HG02588 (cell line): ENCODE results near the gene RMDN2.

Experiments
- ATAC-seq: cut with Tn5 transposase; IDR thresholded peaks from one replicate; pipeline ENCODE4 v1.9.1; 2021; ENCODE audit warnings: mild to moderate bottlenecking, moderate library complexity; ENCODE audit not compliant: unreplicated experiment

RMDN2 gene

GRCh38 chr2:38037325-38037724 is 112.2 kb downstream of the RMDN2 start:
- no peak for ATAC-seq

- ATAC-seq = peak; percentile 74
These were observed 112.9 kb downstream of the RMDN2 start for GRCh38 chr2:38037757-38038621.

- ATAC-seq = no peak
These were observed 113.6 kb downstream of the RMDN2 start for GRCh38 chr2:38038682-38039081.

GRCh38 chr2:38039121-38039910 is 114.2 kb downstream of the RMDN2 start:
- ATAC-seq = no peak

GRCh38 chr2:38045811-38046210 is 120.7 kb downstream of the RMDN2 start:
- ATAC-seq = no peak

- ATAC-seq = no peak
These were observed 131.1 kb downstream of the RMDN2 start for GRCh38 chr2:38056216-38056615.

GRCh38 chr2:38057651-38058410 is 132.7 kb downstream of the RMDN2 start:
- no peak for ATAC-seq

GRCh38 chr2:38060236-38061018 is 135.3 kb downstream of the RMDN2 start:
- no peak for ATAC-seq

- no peak for ATAC-seq
These were observed 139.9 kb downstream of the RMDN2 start for GRCh38 chr2:38064801-38065501.

GRCh38 chr2:38065502-38066135 is 140.5 kb downstream of the RMDN2 start:
- no peak for ATAC-seq

- ATAC-seq = no peak
These were observed 141.5 kb downstream of the RMDN2 start for GRCh38 chr2:38066421-38067115.
